Glutamatergic neuron (in vitro differentiated cells): ENCODE results near the gene LAMB3. TPM values are rescaled to one million over a fixed set of nuclear protein-coding genes. Genes with fewer than 3 reads are reported as not detected.

ENCODE experiments used
- DNase-seq: peaks from one replicate; pipeline ENCODE4 v3.0.0; 2022
- H3K27ac Mint-ChIP-seq: one replicate; pipeline ENCODE4 v1.8.0; 2020; ENCODE audit warnings: mild to moderate bottlenecking, mixed read lengths, inconsistent platforms; ENCODE audit not compliant: unreplicated experiment
- H3K27me3 Mint-ChIP-seq: one replicate; pipeline ENCODE4 v1.8.0; 2020; ENCODE audit warnings: mild to moderate bottlenecking, moderate library complexity, mixed read lengths, inconsistent platforms; ENCODE audit not compliant: unreplicated experiment
- H3K36me3 Mint-ChIP-seq: one replicate; pipeline ENCODE4 v1.8.0; 2020; ENCODE audit warnings: mild to moderate bottlenecking, mixed read lengths, inconsistent platforms; ENCODE audit not compliant: unreplicated experiment
- H3K4me1 Mint-ChIP-seq: one replicate; pipeline ENCODE4 v1.8.0; 2020; ENCODE audit warnings: mild to moderate bottlenecking, low read depth, mixed read lengths, inconsistent platforms; ENCODE audit not compliant: unreplicated experiment
- H3K4me3 Mint-ChIP-seq: one replicate; pipeline ENCODE4 v1.8.0; 2020; ENCODE audit warnings: mild to moderate bottlenecking, mixed read lengths, inconsistent platforms; ENCODE audit not compliant: unreplicated experiment
- H3K9me3 Mint-ChIP-seq: one replicate; pipeline ENCODE4 v1.8.0; 2020; ENCODE audit warnings: mild to moderate bottlenecking, moderate library complexity, mixed read lengths, inconsistent platforms; ENCODE audit not compliant: unreplicated experiment
- CTCF ChIP-seq: fragments of 200-600 bp; sonication (generic); IDR thresholded peaks from one replicate; pipeline ENCODE4 v1.5.0; 2021; ENCODE audit not compliant: partially characterized antibody, unreplicated experiment
- total RNA-seq: library from RNA; stranded (reverse); fragmentation: NEBNext Ultra II Directional; extraction: Animal tissue kit (Norgen Biotek cat#: 25700); gene quantifications from one replicate; pipeline ENCODE4 v1.2.1, GENCODE V29; 2021; ENCODE audit not compliant: unreplicated experiment

The LAMB3 gene
- total RNA-seq, 1 donor from 2014 or later, result 0.54 TPM

DNA sequence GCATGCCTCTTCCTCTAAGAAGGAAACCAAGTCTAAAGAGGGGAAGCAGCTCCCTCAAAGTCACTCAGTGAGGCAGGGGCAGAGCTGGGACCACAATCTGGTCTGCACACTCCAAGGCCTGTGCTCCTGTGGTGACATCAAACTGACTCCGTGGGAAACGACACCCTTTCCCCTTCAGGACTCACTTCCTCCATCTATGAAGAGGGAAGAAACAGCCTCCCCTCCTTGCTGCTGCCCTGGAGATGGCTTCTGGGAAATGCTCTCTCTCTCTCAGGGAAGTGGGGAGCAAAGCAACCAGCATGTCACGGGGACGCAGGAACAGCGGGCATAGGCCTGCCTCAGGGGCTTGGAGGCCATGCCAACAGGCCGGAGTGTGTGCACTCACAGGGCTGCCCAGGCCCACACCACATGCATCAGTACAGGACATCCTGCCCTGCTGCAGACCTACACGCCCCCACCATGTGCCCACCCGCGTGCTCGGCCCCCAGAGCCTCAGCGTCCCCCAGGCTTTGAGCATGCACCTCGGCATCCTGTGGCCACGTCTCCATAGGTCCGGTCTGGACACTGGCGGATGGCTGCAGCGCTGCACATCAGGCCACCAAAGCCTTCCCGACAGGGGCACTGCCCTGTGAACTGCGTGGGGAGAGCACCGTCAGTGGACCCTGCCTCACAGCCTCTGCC is 25.7 kb downstream of the LAMB3 start:
- peaks cover 18% of the 10 kb centered on the region for H3K4me1 Mint-ChIP-seq
- no peaks in the 10 kb centered on the region for H3K36me3 Mint-ChIP-seq
- peaks cover 12% of the 10 kb centered on the region for H3K27me3 Mint-ChIP-seq
- no peak for DNase-seq
- TF ChIP-seq CTCF, result no peak
- peaks cover 7% of the 10 kb centered on the region for H3K9me3 Mint-ChIP-seq
- H3K27ac Mint-ChIP-seq, result peak overlapping the region; percentile 70
- no peak overlapping the region for H3K4me3 Mint-ChIP-seq

- TF ChIP-seq CTCF, result no peak
- peak overlapping the region; percentile 70 for H3K27ac Mint-ChIP-seq
- no peaks in the 10 kb centered on the region for H3K36me3 Mint-ChIP-seq
- peaks cover 12% of the 10 kb centered on the region for H3K27me3 Mint-ChIP-seq
- no peak overlapping the region for H3K4me3 Mint-ChIP-seq
- DNase-seq, result no peak
- H3K9me3 Mint-ChIP-seq, result peaks cover 6% of the 10 kb centered on the region
- H3K4me1 Mint-ChIP-seq, result peaks cover 16% of the 10 kb centered on the region
These were observed 26.4 kb downstream of the LAMB3 start for GRCh38 chr1:209625791-209626285.

GRCh38 chr1:209624558-209625549 is 27.4 kb downstream of the LAMB3 start:
- Mint-ChIP-seq H3K9me3 (peaks cover 6% of the 10 kb centered on the region), H3K36me3 (no peaks in the 10 kb centered on the region), H3K4me1 (peaks cover 16% of the 10 kb centered on the region), H3K4me3 (no peak overlapping the region), H3K27me3 (peaks cover 12% of the 10 kb centered on the region), H3K27ac (no peak overlapping the region)
- DNase-seq, result no peak
- TF ChIP-seq CTCF, result no peak

- Mint-ChIP-seq H3K9me3 (peaks cover 2% of the 10 kb centered on the region), H3K4me3 (no peak overlapping the region), H3K4me1 (peaks cover 16% of the 10 kb centered on the region), H3K27ac (no peak overlapping the region), H3K27me3 (peaks cover 8% of the 10 kb centered on the region), H3K36me3 (no peaks in the 10 kb centered on the region)
- no peak for TF ChIP-seq CTCF
- no peak for DNase-seq
These were observed 29.1 kb downstream of the LAMB3 start for GRCh38 chr1:209622841-209623829.
